NCI-H446 treated with DMSO at 0.1 percent for 48 hours (cell line): ENCODE results near the gene KRTAP10-1.
"Not testable (repeated sequence)": the region's sequence is repeated elsewhere in the genome, so short reads cannot be mapped to it uniquely, and the experiment has no call there.

Experiments used
- DNase-seq: peaks from one replicate; lab custom pipeline; 2025; lab: John Stamatoyannopoulos, UW

Gene KRTAP10-1, protein sequence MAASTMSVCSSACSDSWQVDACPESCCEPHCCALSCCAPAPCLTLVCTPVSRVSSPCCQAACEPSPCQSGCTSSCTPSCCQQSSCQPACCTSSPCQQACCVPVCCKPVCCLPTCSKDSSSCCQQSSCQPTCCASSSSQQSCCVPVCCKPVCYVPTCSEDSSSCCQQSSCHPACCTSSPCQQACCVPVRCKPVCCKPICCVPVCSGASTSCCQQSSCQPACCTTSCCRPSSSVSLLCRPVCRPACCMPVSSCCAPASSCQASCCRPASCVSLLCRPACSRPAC

GRCh38 chr21:44539991-44540666 is at the start of gene KRTAP10-1:
Gene KRTAP10-1 (minus strand): TSS chr21:44540195. CDS start chr21:44540150, 45 bp downstream.
- DNase-seq = no peak

DNA sequence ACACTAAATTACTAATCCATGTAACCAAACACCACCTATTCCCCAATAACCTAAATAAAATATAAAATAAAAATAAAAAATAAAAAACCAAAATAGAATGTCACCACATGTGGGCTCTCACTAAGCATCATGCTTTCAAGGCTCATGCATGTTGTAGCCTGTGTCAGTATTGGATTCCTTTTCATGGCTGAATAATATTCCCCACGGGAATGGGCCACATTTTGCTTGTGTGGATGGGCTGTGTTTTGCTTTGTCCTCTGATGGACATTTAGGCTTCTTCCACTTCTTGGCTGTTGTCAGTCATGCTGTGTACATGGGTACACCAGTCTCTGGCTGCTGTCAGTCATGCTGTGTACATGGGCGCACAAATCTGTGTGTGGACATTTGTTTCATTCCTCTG is 49.1 kb upstream of the KRTAP10-1 start:
- DNase-seq = no peak

DNA sequence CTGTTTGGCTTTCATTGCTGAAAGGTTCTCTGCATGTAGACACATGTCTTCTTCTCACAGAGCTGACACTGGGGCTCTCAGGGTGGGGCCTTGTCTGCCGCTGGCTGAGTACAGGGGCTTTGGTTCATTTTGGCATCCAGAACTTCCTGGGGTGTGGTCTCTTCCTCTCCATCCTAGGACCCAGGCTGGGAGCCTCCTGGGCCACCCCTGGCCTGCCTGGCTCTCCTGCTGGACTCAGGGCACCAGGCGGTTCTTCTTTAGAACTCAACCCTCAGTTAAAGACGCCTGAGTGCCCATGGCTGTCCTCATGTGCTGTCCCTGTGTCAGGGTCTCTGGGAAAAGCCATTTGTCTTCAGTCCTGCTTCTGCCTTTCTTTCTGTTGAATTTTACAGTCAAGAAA is 45.9 kb upstream of the KRTAP10-1 start:
- DNase-seq = no peak

DNA sequence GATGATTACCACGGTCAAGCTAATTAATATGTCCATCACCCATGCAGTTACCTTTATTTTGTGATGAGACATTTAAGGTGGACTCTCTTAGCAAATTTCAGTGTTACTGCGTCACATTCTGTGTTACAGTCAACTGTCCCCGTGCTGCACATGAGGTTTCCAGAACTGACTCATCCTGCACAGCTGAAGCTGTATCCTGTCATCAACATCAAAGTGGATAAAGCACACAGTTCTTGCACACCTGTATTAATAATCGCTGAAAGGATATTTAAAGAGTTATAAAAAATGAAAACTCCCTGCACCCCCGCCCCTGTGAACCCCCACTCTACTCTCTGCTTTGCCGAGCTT is 43.8 kb upstream of the KRTAP10-1 start:
- DNase-seq = no peak

GRCh38 chr21:44583089-44583799 is 43.2 kb upstream of the KRTAP10-1 start:
- no peak for DNase-seq

- no peak for DNase-seq
Observed at GRCh38 chr21:44582055-44582454, 42.1 kb upstream of the KRTAP10-1 start.

GRCh38 chr21:44581158-44581557 is 41.2 kb upstream of the KRTAP10-1 start:
- DNase-seq = no peak

GRCh38 chr21:44580231-44580821 is 40.3 kb upstream of the KRTAP10-1 start, which contains the start of gene KRTAP10-5:
Gene KRTAP10-5 (minus strand): TSS chr21:44580604. CDS start chr21:44580578, 26 bp downstream.
- DNase-seq = not testable (repeated sequence)

GRCh38 chr21:44579833-44580144 is 39.8 kb upstream of the KRTAP10-1 start:
- no peak for DNase-seq

DNA sequence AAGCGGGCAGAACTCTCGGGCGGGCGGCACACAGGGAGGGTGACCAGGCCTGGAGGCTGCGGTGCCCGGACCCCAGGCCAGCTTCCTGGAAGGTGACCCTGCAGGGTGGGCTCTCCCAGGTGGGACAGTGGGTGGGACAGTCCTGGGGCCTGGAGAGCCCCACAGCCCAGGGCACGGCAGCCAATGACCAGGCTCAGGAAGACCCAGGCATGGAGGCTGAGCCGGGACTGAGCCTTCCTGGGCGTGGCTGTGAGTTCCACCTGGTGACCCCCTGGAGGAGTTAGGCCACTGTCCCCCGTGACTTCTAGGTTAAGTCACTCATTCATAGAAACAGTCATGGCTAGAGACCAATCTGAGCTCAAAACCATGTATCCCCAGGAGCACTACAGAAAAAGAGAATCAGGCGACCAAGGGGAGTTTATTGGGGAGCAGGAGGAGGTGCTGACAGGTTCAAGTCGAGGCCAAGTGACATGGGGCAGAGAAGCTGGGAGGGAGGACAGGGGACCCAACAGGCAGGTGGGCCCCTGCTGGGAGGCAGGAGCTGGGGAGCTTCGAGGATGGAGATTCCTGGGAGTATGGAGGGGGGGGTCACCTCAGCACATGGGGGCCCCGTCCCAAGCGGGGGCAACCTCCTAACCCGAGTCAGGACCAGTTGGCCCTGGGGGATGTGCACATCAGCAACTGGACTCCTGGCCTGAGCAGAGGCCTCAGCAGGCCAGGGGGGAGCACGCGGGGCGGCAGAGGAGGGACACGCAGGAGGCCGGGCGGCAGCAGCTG is 39.2 kb upstream of the KRTAP10-1 start:
- no peak for DNase-seq

DNA sequence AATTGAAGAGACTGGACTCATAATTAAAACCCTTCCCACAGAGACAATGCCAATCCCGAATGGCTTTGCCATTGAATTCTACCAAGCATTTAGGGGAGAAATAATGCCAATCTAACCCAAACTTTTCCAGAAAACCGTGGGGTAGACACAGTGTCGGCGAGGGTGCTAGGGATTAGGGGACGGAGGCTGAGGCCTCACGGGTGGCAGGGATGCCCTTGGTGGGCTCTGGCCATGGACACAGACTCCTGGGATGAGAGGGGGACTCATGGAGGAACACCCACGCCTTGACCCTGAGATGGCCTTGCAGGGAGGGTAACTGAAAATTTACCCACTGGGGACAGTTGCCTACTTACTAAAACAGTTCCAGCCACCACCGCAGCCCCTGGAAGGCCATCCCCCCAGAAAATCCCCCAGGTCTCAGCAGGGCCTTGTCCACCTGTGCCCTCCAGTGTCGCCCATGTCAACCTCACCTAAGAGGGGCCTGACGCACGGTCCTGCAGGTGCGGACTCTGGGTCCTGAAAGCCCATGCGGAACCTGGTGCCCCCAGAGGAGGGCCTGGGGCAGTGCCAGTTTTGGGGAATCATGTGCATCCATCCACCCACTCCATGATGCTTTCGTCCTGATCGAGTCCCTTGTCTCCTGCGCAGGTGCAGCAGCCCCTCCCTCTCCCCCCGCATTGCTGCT is 38.5 kb upstream of the KRTAP10-1 start:
- no peak for DNase-seq

DNA sequence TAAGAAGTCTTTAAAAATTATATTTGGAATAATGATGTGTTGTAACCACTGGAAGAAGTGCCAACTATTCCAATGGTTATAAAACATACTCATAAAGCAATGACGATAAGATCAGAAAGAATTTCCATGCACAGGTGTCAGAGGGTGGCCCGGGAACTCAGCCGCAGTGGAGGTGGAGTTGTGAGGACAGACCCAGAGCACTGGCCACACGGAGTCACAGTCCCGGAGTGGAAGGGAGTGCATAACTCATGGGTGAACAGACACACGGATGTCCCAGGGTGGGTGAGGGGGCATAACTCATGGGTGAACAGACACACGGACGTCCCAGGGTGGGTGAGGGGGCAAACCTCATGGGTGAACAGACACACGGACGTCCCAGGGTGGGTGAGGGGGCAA is 36.0 kb upstream of the KRTAP10-1 start:
- no peak for DNase-seq

DNA sequence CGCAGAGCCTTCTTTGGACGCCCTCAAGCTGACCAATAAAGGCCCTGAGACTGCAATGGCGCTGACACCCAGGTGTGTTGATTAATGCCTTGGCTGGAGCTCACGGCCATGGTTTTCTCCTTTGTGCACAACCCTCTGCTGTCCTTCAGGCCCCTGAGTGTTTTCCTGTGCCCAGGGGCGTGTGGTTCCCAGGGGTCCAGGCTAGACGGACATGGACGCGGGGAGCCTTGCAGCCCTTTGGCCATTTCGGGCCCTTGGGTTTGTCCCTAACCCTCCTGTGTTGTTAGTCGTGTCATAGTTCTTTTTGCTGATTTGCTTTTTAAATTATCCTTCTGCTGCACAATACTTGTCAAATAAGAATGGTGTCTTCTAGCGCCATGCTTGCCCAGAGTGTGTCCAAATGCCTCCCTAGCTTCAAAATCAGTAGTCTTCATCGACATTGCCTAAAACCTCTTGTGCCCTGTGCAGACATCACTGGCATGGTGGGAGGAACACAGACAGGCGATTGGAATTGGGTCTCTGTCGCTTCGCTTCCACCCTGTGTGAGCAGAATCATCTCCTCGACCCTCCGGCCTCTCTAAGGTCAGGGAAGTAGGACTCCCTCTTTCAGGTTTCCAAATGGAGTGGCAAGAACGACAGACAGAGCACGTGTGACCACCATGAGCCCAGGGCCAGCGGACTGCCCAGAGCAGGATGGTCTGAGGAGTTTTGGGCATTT is 35.5 kb upstream of the KRTAP10-1 start:
- DNase-seq = no peak

- no peak for DNase-seq
Observed at GRCh38 chr21:44574457-44575306, 34.7 kb upstream of the KRTAP10-1 start.

DNA sequence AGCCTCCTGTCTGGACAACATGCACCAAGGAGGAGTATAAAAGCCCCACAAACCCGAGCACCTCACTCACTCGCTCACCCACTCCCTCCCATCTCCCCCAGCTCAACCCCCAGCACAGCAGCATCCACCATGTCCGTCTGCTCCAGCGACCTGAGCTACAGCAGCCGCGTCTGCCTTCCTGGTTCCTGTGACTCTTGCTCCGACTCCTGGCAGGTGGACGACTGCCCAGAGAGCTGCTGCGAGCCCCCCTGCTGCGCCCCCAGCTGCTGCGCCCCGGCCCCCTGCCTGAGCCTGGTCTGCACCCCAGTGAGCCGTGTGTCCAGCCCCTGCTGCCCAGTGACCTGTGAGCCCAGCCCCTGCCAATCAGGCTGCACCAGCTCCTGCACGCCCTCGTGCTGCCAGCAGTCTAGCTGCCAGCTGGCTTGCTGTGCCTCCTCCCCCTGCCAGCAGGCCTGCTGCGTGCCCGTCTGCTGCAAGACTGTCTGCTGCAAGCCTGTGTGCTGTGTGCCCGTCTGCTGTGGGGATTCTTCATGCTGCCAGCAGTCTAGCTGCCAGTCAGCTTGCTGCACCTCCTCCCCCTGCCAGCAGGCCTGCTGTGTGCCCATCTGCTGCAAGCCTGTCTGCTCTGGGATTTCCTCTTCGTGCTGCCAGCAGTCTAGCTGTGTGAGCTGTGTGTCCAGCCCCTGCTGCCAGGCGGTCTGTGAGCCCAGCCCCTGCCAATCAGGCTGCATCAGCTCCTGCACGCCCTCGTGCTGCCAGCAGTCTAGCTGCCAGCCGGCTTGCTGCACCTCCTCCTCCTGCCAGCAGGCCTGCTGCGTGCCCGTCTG is 33.8 kb upstream of the KRTAP10-1 start, which contains the start of gene KRTAP10-4:
KRTAP10-4 (plus strand) TSS at position 100 of the 827 bp plus-strand sequence; CDS start at position 130, 30 bp downstream.
- not testable (repeated sequence) for DNase-seq

GRCh38 chr21:44572959-44573583 is 33.1 kb upstream of the KRTAP10-1 start:
- no peak for DNase-seq

DNA sequence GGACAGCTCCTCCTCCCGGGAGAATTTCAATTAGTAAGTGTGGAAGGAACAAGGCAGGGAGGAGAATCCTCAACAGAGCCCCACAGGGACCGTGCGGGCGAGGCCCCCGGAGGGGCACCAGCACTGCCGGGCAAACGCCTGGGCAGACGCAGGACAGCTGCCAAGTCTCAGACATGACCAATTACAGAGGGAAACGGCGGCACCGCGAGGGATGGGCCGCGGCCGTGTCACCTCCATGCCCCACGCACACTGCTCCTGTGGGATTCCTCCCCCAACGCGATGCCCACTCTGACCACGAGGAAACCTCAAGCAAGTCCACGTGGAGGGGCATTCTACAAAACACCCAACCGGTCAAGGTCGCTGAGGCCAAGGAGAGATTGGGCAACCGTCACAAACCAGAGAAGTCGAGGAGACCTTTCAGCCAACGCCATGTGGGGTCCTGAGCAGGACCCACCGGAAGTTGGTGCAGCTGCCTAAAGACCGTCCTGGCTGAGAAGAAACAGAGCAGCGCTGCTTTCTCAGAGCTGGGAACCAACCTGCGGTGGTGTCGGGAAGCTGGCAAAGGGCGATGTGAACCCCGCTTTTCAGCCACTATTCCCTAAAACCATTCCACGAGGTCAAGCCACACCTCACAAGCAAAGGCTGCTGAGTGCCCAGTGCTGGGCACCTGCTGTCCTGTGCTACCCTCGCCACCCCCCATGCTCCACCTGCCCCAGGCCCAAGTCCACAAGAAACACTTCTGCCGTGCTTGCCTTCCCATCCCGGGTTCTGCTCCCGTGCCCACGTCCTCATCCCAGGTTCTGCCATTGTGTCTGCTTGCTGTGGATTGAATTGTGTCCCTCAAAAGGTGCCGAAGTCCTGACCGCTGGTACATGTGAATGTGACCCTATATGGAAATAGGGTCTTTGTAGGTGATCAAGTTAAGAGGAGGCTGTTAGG is 32.1 kb upstream of the KRTAP10-1 start:
- DNase-seq = no peak
